Suppressor macrophage (primary cell): Measurements from ENCODE around the gene CTAG2.
A peak's percentile ranks its signal among the peaks of the same experiment; 100 is the strongest.
"Not testable (repeated sequence)": the region's sequence is repeated elsewhere in the genome, so short reads cannot be mapped to it uniquely, and the experiment has no call there.

ENCODE experiments used
- DNase-seq, 4 experiments: peaks; one replicate each; pipeline ENCODE4 v3.0.0-alpha.2; 2020 to 2022

Gene CTAG2

GRCh38 chrX:154645745-154646378 lies 7.5 kb downstream of the CTAG2 start:
- not testable (repeated sequence) for DNase-seq

- DNase-seq = not testable (repeated sequence)
Observed at GRCh38 chrX:154643708-154644107, 9.7 kb downstream of the CTAG2 start.

- DNase-seq = not testable (repeated sequence)
Observed at GRCh38 chrX:154641740-154642139, 11.6 kb downstream of the CTAG2 start.

GRCh38 chrX:154633661-154634060 lies 19.7 kb downstream of the CTAG2 start:
- not testable (repeated sequence) for DNase-seq

- not testable (repeated sequence) for DNase-seq
Observed at GRCh38 chrX:154630949-154631348, 22.4 kb downstream of the CTAG2 start.

- DNase-seq = not testable (repeated sequence)
Observed at GRCh38 chrX:154628960-154629359, 24.4 kb downstream of the CTAG2 start.

GRCh38 chrX:154620767-154621414 lies 32.5 kb downstream of the CTAG2 start:
- not testable (repeated sequence) for DNase-seq

- DNase-seq = not testable (repeated sequence)
Observed at GRCh38 chrX:154619182-154619581, 34.2 kb downstream of the CTAG2 start, which contains the start of gene CTAG1B. Gene CTAG1B, minus strand, starts transcription at chrX:154619282. Its CDS starts 64 bp downstream, at chrX:154619218.

- DNase-seq = not testable (repeated sequence)
Observed at GRCh38 chrX:154613586-154613985, 39.8 kb downstream of the CTAG2 start.

- not testable (repeated sequence) for DNase-seq
Observed at GRCh38 chrX:154611146-154611545, 42.2 kb downstream of the CTAG2 start.

GRCh38 chrX:154608823-154609222 lies 44.6 kb downstream of the CTAG2 start:
- DNase-seq = not testable (repeated sequence)

GRCh38 chrX:154607976-154608375 lies 45.4 kb downstream of the CTAG2 start:
- DNase-seq = not testable (repeated sequence)

- DNase-seq = no peak
Observed at GRCh38 chrX:154607370-154607769, 46.0 kb downstream of the CTAG2 start.

- no peak for DNase-seq
Observed at GRCh38 chrX:154605566-154605965, 47.8 kb downstream of the CTAG2 start.

GRCh38 chrX:154603438-154604430 lies 49.6 kb downstream of the CTAG2 start:
- DNase-seq = peak in 1 of 4 experiments; percentile 13

GRCh38 chrX:154602766-154603437 lies 50.5 kb downstream of the CTAG2 start:
- DNase-seq = no peak

- DNase-seq = no peak
Observed at GRCh38 chrX:154602226-154602625, 51.2 kb downstream of the CTAG2 start.
